NCI-H510A treated with DMSO at 0.1 percent for 48 hours (cell line): Measurements from ENCODE around the gene CIAO1.
"Not testable (repeated sequence)": the region's sequence is repeated elsewhere in the genome, so short reads cannot be mapped to it uniquely, and the experiment has no call there.

Experiments
- DNase-seq: peaks from one replicate; lab custom pipeline; 2025; lab: John Stamatoyannopoulos, UW

CIAO1 gene

GRCh38 chr2:96250188-96250587 is 15.8 kb upstream of the CIAO1 start:
- DNase-seq = no peak

DNA sequence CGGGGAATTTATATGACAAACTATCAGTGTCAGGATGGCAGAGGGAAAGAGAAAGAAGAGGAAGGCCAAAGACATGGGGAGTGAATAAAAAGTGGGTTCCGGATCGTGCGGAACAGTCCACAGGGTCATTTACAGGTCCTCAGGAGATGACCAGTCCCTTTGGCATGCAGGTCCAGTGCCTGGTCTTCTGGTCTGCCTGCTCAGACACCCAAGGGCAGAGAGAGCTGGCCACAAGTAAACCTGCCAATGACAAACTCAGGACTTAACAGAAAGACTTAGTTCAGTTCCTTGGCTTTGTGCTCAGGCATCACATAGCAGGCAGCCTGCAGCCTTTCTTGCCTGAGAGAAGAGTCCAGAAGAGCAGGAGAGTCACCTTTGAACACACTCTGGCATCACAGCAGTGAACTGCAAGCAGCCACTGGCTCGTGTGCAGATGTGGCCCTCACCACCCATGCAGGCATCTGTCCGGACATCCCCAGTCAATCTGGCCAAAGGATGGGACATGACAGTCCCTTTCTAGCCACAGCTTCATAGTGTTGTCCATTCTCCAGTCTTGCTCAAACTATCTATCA is 14.2 kb upstream of the CIAO1 start:
- DNase-seq = no peak

DNA sequence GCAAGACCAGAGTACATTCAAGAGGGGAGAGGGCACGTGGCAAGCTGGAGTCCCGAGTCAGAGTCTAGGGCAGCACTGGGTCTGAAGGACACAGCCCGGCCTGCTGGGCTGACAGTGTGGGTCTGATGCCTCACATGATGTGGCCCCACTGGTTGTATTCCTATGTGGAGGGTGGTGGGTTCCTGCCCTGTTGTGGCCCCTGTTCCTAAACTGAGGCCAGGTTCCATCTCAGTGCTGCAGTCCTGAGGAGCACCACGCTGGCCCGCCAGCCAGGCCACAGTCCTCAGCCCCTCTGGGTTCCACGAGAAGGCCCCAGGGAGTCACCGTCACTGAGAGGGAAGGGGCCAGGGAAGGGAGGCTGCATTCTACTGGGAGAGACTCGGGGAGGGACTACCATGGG is 13.5 kb upstream of the CIAO1 start:
- DNase-seq = no peak

DNA sequence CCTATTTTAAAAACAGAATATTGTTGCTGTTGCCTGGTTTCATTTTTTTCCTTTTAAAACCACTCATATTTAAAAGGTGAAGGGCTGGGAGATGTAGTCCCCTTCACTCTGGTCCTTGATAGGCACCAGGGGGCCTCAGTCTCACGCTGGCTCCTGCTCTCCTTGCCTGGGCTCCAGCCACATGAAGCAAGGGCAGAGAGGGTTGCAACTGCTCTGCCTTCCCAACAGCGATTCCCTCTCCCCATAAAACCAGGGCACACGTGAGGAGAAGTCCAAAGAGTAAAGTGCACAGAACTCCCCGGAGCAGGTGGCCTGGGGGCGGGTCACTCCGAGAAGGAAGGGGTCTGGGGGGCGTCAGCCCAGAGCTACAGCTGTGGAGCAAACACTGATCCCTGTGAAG is 13.0 kb upstream of the CIAO1 start:
- DNase-seq = no peak

DNA sequence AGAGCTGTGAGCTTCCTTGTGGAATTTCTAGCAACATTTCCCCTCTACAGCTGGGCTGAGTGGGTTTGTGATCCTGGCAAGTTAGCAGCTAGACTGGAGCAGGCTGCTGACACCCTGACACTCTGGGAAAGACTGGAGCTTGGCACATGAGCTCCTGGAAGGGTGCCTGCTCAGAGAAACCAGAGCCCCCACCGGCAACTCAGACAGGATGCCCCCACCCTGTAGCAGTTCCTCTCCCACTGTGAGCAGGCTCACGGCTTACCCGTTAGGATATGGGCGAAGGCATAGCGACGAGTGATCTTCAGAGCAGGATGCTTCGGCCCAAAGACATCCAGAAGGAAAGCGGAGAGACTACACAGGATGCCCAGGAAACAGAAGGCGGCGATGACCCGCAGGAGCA is 11.5 kb upstream of the CIAO1 start:
- no peak for DNase-seq

DNA sequence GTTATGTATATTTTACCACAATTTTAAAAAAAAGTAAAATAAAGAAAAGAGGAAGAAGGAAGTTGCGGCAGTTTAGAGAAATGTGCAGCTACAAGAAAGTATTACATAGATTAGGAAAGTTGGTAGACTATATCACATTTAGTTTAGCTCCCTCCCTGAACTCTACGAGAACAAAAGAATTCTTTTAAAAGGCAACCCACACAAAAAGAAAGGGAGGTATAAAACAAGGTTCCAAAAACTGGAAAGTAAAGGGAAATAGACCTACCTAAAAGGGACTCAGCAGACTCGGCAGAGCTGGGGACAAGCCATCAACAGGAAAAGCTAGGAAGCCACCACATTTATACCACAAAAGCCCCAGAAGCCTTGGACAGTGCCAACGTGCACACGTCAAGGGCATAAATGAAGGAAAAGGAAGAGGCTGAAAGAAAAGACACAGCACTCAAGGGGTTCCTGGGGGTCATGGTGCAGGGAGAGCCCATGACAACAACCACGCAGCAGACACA is 9.4 kb upstream of the CIAO1 start:
- DNase-seq = no peak

GRCh38 chr2:96257744-96258143 is 8.3 kb upstream of the CIAO1 start:
- DNase-seq = not testable (repeated sequence)

- DNase-seq = no peak
Observed at GRCh38 chr2:96258166-96259022, 7.6 kb upstream of the CIAO1 start.

DNA sequence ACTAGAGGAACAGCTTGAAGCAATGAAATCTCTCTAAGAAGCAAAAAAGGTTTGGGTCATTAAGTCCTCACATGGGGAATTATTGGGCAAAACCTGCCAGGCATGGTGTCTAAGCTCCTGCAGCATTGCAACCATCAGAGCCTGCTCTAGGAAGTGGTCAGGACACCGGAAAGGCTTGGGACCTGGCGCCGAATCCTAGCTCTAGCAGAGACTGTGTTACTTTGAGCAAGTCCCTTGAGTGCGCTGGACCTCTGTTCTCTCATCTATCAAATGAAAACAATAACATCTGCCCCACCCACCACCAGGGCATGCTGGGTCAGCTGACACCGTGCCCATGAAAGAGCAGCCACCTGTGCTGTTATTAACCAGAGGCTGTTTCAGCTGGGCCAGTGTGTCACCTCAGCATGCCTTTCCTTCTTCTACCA is 6.5 kb upstream of the CIAO1 start:
- peak; percentile 24 for DNase-seq

DNA sequence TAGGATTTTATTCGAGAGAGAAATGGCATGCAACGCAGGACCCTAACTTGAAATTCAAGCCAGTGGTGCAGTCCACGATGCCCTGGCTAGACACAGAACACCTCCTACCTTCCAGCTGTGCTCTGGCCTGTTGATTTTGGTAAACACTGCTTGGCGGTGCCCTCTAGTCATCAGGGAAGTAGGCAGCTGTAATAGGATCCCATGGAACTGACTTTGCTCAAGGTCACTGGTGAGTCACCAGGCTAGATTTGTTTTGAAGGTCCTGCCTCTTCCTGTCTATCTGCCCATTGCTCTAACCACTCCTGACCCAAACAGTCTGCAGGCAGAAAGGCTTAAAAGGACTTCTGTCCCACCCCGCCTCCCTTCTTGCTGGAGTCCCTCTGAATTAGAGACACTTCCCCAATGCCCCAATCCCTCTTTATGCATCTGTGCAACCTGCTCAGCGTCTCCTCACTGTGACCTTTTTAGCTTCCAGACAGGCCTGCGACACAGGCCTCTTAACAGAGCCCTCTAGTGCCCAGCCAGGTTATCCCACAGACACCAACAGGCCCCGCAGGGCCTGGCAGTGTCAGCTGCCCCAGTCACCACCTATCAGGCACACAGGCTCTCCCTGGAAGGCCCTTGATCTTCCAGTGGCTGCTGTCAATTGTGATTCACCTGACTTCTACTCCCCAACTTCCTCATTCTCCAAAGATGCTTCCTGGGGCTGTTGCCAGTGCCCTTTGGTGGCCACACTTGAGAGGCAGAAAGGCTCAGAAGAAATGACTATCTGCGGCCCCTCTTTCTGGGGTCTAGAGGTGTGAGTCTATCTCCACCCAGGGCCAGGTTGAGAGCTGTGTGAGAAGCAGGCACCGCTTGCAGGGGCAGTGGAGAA is 5.4 kb upstream of the CIAO1 start:
- DNase-seq = peak; percentile 87

DNA sequence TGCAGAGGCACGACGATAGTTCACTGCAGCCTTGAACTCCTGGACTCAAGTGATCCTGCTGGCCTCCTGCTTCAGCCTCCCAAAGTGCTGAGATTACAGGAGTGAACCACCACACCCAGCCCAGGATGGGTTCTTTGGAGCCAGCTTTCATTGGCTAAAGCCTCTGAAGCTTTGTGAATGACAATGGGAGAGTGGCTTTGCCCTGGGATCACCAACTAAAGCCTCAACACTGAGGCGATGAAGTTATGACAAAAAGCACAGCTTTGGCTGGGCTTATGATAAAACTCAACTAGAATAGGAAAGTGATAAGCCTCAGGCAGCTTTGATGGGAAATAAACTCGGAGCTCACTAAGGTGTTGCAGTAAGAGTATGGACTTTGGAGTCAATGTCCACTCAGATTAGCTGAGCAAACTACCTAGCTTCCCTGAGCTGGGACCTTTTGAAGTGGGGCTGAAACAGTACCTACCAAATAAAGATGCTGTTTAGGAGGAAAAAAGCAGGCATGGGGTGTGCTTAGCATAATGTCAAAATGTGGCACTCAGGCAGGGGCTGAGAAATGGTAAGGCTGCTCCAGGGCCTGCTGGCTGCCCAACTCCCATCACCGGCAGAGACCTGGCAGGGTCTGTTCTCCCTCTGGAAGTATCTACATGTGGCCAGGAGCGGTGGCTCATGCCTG is 4.6 kb upstream of the CIAO1 start:
- no peak for DNase-seq

- no peak for DNase-seq
Observed at GRCh38 chr2:96262306-96262705, 3.7 kb upstream of the CIAO1 start.

DNA sequence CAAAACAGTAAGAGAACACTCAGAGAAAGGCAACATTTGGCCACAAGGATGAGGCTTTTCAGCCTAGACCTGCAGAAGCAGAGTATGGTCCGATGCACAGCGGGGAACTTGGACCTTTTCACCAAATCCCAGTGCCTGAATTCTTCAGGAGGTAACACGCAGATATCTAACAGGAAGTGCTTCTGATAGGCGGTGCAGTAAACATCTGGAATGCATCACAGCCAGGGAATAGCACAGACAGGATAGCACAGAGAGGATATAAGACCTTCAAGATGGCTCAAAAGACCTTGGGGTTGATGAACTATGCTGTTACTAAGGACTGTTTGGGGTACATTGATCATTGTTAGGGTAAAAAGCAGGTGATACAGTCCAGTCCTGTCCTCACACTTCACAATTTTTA is 1.9 kb upstream of the CIAO1 start:
- no peak for DNase-seq

- DNase-seq = no peak
Observed at GRCh38 chr2:96264656-96265348, 1.2 kb upstream of the CIAO1 start.

DNA sequence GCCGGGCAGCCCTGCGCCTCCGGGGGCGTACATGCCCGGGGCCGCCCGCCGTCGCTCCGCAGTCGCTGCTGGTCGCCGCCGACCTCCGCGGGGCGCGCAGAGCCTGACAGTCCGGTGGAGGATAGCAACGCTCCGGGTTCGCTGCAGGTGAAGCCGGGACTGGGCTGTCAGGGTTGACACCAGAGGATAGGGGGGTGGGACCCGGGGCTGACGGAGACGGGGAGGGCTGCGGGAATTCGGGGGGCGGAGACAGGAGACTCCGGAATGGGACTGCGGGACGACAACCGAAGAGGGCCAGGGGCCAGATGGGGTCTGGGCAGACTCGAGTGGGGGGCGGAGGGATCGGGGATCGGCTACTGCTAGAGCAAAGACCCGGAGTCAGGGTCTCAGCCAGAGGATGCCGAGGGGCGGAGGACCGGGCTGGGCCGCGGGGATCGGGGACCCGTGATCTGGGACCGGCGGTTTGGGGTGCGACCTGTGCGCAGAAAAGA is 631 bp upstream of the CIAO1 start:
- DNase-seq = no peak

DNA sequence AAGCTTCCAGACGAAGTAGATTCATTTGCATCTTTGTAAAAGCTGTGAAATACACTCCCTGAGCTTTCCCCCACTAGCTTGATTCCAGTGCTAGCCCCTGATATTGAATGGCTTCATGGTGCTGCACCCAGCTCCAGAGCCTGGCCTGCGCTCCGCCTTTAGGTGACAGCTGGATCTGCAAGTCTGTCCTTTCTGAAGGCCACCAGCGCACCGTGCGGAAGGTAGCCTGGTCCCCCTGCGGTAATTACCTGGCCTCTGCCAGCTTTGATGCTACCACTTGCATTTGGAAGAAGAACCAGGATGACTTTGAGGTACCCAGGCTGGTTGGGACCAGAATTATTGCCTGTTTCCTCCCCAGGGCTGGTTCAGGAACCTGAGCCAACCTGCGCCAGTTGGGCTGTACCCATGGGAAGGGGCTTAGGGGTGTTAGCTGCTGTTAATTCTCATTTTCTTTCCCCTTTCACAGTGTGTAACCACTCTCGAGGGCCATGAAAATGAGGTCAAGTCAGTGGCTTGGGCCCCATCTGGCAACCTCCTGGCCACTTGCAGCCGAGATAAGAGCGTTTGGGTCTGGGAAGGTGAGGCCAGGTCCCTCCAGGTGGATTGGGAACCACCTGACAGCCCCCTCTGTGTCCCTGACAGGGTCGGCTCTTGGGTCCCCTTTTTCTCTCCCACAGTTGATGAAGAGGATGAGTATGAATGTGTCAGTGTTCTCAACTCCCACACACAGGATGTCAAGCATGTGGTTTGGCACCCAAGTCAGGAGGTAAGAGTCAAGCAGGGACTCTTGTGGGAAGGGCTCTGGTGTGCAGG is 1.3 kb downstream of the CIAO1 start:
- DNase-seq = peak; percentile 11

- DNase-seq = no peak
Observed at GRCh38 chr2:96271995-96272394, 6.0 kb downstream of the CIAO1 start.

DNA sequence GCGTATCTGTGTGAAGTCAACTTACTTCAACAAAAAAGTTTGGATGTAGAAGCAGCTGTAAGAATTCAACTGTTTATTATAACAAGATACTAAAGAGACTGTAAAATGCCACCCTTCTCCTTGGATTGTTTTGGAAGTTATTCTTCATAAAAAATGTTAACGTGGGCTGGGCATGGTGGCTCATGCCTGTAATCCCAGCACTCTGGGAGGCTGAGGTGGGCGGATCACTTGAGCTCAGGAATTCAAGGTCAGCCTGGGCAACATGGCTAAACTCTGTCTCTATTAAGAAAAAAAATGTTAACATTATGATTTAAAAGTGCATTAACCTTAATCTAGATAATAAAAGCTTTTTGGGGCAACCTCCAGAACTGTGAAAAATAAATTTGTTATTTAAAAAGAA is 7.7 kb downstream of the CIAO1 start:
- DNase-seq = no peak

- DNase-seq = no peak
Observed at GRCh38 chr2:96274355-96275056, 8.5 kb downstream of the CIAO1 start.
